Measurements from ENCODE around the gene CYTH1.

The CYTH1 gene

GRCh38 chr17:78637643-78638420, 144.2 kb downstream of the CYTH1 start:
- H3K9ac ChIP-seq = no peak overlapping the region
- H4K20me1 ChIP-seq (ENCODE audit: insufficient read depth) = no peaks in the 10 kb centered on the region
- H3K79me2 ChIP-seq (ENCODE audit: insufficient read depth, low read depth) = no peaks in the 10 kb centered on the region
- H2AFZ ChIP-seq (ENCODE audit: low read depth) = no peak overlapping the region
- no peaks in the 10 kb centered on the region for H3K4me1 ChIP-seq (ENCODE audit: low read depth, poor library complexity, severe bottlenecking)
- H3K27me3 ChIP-seq (ENCODE audit: insufficient read depth, low read depth) = peaks cover 13% of the 10 kb centered on the region; the same call in 1 of the 2 replicates
- H3K4me3 ChIP-seq (IDR thresholded peaks at IDR 0.05; ENCODE audit: insufficient read depth, low read depth, low read length) = no peak overlapping the region
- no peaks in the 10 kb centered on the region for H3K36me3 ChIP-seq (ENCODE audit: insufficient read depth)
- H3K27ac ChIP-seq = no peak overlapping the region
- no peak for TF ChIP-seq CTCF (conservative IDR thresholded peaks at IDR 0.05; ENCODE audit: low read depth, low read length)
- H3K4me2 ChIP-seq = no peak overlapping the region

- H4K20me1 ChIP-seq (ENCODE audit: insufficient read depth) = no peaks in the 10 kb centered on the region
- no peaks in the 10 kb centered on the region for H3K79me2 ChIP-seq (ENCODE audit: insufficient read depth, low read depth)
- H3K4me3 ChIP-seq (IDR thresholded peaks at IDR 0.05; ENCODE audit: insufficient read depth, low read depth, low read length) = no peak overlapping the region
- H2AFZ ChIP-seq (ENCODE audit: low read depth) = no peak overlapping the region
- no peaks in the 10 kb centered on the region for H3K4me1 ChIP-seq (ENCODE audit: low read depth, poor library complexity, severe bottlenecking)
- no peak overlapping the region for H3K4me2 ChIP-seq
- no peak for TF ChIP-seq CTCF (conservative IDR thresholded peaks at IDR 0.05; ENCODE audit: low read depth, low read length)
- no peaks in the 10 kb centered on the region for H3K36me3 ChIP-seq (ENCODE audit: insufficient read depth)
- no peak overlapping the region for H3K27ac ChIP-seq
- H3K9ac ChIP-seq = no peak overlapping the region
- H3K27me3 ChIP-seq (ENCODE audit: insufficient read depth, low read depth) = peaks cover 13% of the 10 kb centered on the region; the same call in 1 of the 2 replicates
Observed at GRCh38 chr17:78637146-78637545, 144.9 kb downstream of the CYTH1 start.

- Histone ChIP-seq H3K4me3 (IDR thresholded peaks at IDR 0.05; ENCODE audit: insufficient read depth, low read depth, low read length) (no peak overlapping the region), H2AFZ (ENCODE audit: low read depth) (no peak overlapping the region), H3K27ac (no peak overlapping the region), H3K9ac (no peak overlapping the region), H3K27me3 (ENCODE audit: insufficient read depth, low read depth) (peaks cover 17% of the 10 kb centered on the region; the same call in 1 of the 2 replicates), H3K4me1 (ENCODE audit: low read depth, poor library complexity, severe bottlenecking) (peaks cover 8% of the 10 kb centered on the region), H3K4me2 (no peak overlapping the region), H4K20me1 (ENCODE audit: insufficient read depth) (no peaks in the 10 kb centered on the region), H3K36me3 (ENCODE audit: insufficient read depth) (no peaks in the 10 kb centered on the region), H3K79me2 (ENCODE audit: insufficient read depth, low read depth) (no peaks in the 10 kb centered on the region)
- no peak for TF ChIP-seq CTCF (conservative IDR thresholded peaks at IDR 0.05; ENCODE audit: low read depth, low read length)
Observed at GRCh38 chr17:78634154-78634553, 147.9 kb downstream of the CYTH1 start.

GRCh38 chr17:78629436-78629995, 152.6 kb downstream of the CYTH1 start:
- Histone ChIP-seq H3K36me3 (ENCODE audit: insufficient read depth) (no peaks in the 10 kb centered on the region), H3K79me2 (ENCODE audit: insufficient read depth, low read depth) (no peaks in the 10 kb centered on the region), H4K20me1 (ENCODE audit: insufficient read depth) (no peaks in the 10 kb centered on the region), H3K4me1 (ENCODE audit: low read depth, poor library complexity, severe bottlenecking) (peaks cover 8% of the 10 kb centered on the region), H2AFZ (ENCODE audit: low read depth) (no peak overlapping the region), H3K27me3 (ENCODE audit: insufficient read depth, low read depth) (peaks cover 47% of the 10 kb centered on the region; the same call in 1 of the 2 replicates), H3K27ac (no peak overlapping the region), H3K9ac (no peak overlapping the region), H3K4me3 (IDR thresholded peaks at IDR 0.05; ENCODE audit: insufficient read depth, low read depth, low read length) (no peak overlapping the region), H3K4me2 (no peak overlapping the region)
- no peak for TF ChIP-seq CTCF (conservative IDR thresholded peaks at IDR 0.05; ENCODE audit: low read depth, low read length)

Data from KMS-11 (cell line).